B cell (primary cell): ENCODE measurements around the gene PAX6. TPM values are rescaled to one million over a fixed set of nuclear protein-coding genes. Genes with fewer than 3 reads are reported as not detected.

Experiments
- ATAC-seq: fragments of 200-7000 bp; cut with Tn5 transposase; one replicate; pipeline ENCODE4 v1.10.0; 2021; ENCODE audit warnings: low read depth, mild to moderate bottlenecking, moderate number of reproducible peaks, moderate library complexity
- CTCF ChIA-PET: fragments of 350-600 bp; sonication (Branson Sonifier 250); formaldehyde crosslinking; loops from one replicate; lab custom pipeline; 2021; ENCODE audit warnings: antibody characterized with exemption, inconsistent platforms; lab: Charles Lee
- POLR2A ChIA-PET: fragments of 350-600 bp; sonication (Branson Sonifier 250); formaldehyde crosslinking; loops from one replicate; lab custom pipeline; 2021; ENCODE audit warnings: antibody characterized with exemption; lab: Charles Lee
- DNase-seq: peaks from one replicate; pipeline ENCODE4 v3.0.0; 2013
- H2AFZ ChIP-seq: 2 replicates; pipeline ENCODE4 v1.6.1; 2012; ENCODE audit warnings: mild to moderate bottlenecking, low read depth, low read length; ENCODE audit not compliant: insufficient read depth, poor library complexity, severe bottlenecking
- H3K27ac ChIP-seq, 2 donors: 1 replicate in 1 of 2; 2 replicates in 1 of 2; pipeline ENCODE4 v1.5.1; 2012 to 2013; ENCODE audit warnings: low read length in 2 of 2, mild to moderate bottlenecking in 2 of 2, moderate library complexity in 1 of 2
- H3K27me3 ChIP-seq, 4 experiments: fragments of 200-600 bp in 1 of 4; sonication (generic) in 1 of 4; replicated peaks in 1 of 4; 1 replicate in 2 of 4; 2 replicates in 2 of 4; pipeline versions ENCODE4 v1.6.1 to v1.7.0; 2013 to 2016; ENCODE audit warnings: low read length in 3 of 4, mild to moderate bottlenecking in 2 of 4, mixed read lengths in 1 of 4, moderate library complexity in 1 of 4; ENCODE audit not compliant: insufficient read depth in 4 of 4, control insufficient read depth in 3 of 4; ENCODE audit errors: control extremely low read depth in 1 of 4
- H3K36me3 ChIP-seq, 2 experiments: replicated peaks in 1 of 2; 1 replicate in 1 of 2; 2 replicates in 1 of 2; pipeline versions ENCODE4 v1.6.1 to v1.7.1; 2013; ENCODE audit warnings: low read length in 1 of 2; ENCODE audit not compliant: insufficient read depth in 2 of 2, control insufficient read depth in 1 of 2; ENCODE audit errors: control extremely low read depth in 1 of 2, extremely low read depth in 1 of 2
- H3K4me1 ChIP-seq, 2 donors: fragments of 200-600 bp in 1 of 2; sonication (generic) in 1 of 2; 1 replicate in 1 of 2; 2 replicates in 1 of 2; pipeline versions ENCODE4 v1.5.1 to v1.6.1; 2013 to 2017; ENCODE audit warnings: low read length in 2 of 2; ENCODE audit not compliant: control insufficient read depth in 2 of 2, insufficient read depth in 2 of 2
- H3K4me2 ChIP-seq: replicated peaks from 2 replicates; pipeline ENCODE3; 2012; ENCODE audit warnings: mild to moderate bottlenecking, low read depth, low read length; ENCODE audit not compliant: poor library complexity, severe bottlenecking
- H3K4me3 ChIP-seq, 5 experiments: fragments of 200-600 bp in 1 of 5; sonication (generic) in 1 of 5; 1 replicate in 3 of 5; 2 replicates in 2 of 5; pipeline versions ENCODE4 v1.5.1 to v1.7.0; 2011 to 2016; ENCODE audit warnings: low read length in 4 of 5, mild to moderate bottlenecking in 4 of 5, low read depth in 2 of 5, control low read depth in 1 of 5, moderate library complexity in 1 of 5; ENCODE audit not compliant: insufficient read depth in 1 of 5; ENCODE audit errors: control extremely low read depth in 1 of 5, extremely low read depth in 1 of 5
- H3K79me2 ChIP-seq: fragments of 200-600 bp; sonication (generic); one replicate; pipeline ENCODE4 v1.6.0; 2016; ENCODE audit warnings: low read length; ENCODE audit not compliant: control insufficient read depth, insufficient read depth
- H3K9ac ChIP-seq: fragments of 200-600 bp; sonication (generic); 2 replicates; pipeline ENCODE4 v1.6.1; 2017; ENCODE audit warnings: mild to moderate bottlenecking, low read length, moderate library complexity
- H3K9me3 ChIP-seq, 3 donors: one replicate each; pipeline versions ENCODE4 v1.6.1 to v1.7.1; 2013; ENCODE audit warnings: low read length in 2 of 3; ENCODE audit not compliant: control insufficient read depth in 2 of 3, insufficient read depth in 1 of 3; ENCODE audit errors: control extremely low read depth in 1 of 3
- H4K20me1 ChIP-seq: 2 replicates; pipeline ENCODE4 v1.6.0; 2012; ENCODE audit warnings: mild to moderate bottlenecking, low read length; ENCODE audit not compliant: insufficient read depth, control insufficient read depth, poor library complexity, severe bottlenecking
- H3K27ac Mint-ChIP-seq: one replicate; pipeline ENCODE4 v1.8.0; 2021; ENCODE audit warnings: mixed read lengths
- H3K27me3 Mint-ChIP-seq: one replicate; pipeline ENCODE4 v1.8.0; 2021; ENCODE audit warnings: mixed read lengths
- H3K4me1 Mint-ChIP-seq: one replicate; pipeline ENCODE4 v1.8.0; 2021; ENCODE audit warnings: mixed read lengths
- H3K4me3 Mint-ChIP-seq: one replicate; pipeline ENCODE4 v1.8.0; 2021; ENCODE audit warnings: mixed read lengths
- H3K9me3 Mint-ChIP-seq: one replicate; pipeline ENCODE4 v1.8.0; 2022; ENCODE audit warnings: mixed read lengths; ENCODE audit not compliant: insufficient read depth
- CTCF ChIP-seq: fragments of 200-600 bp; IDR thresholded peaks from one replicate; pipeline ENCODE4 v1.8.0; 2022; ENCODE audit warnings: antibody characterized with exemption, mild to moderate bottlenecking
- EZH2 ChIP-seq: IDR thresholded peaks from 2 replicates; pipeline ENCODE4 v1.6.1; 2012; ENCODE audit warnings: borderline replicate concordance, low read depth, mild to moderate bottlenecking, moderate library complexity, low read length; ENCODE audit not compliant: insufficient read depth, poor library complexity, severe bottlenecking
- WGBS: methylation state at CpG from one replicate; pipeline ENCODE4 v1.1.5; 2013; ENCODE audit warnings: missing lambda C conversion rate; ENCODE audit not compliant: insufficient coverage; 5-methylcytosine and 5-hydroxymethylcytosine counted together
- intact Hi-C: fragments of 100-400 bp; cut with micrococcal nuclease; formaldehyde crosslinking; loops from one replicate; pipeline ENCODE4 v1.10.0; 2022
- polyA plus RNA-seq: library from polyadenylated mRNA; depleted of rRNA; stranded (reverse); fragments of >200 nt; gene quantifications from 2 replicates; pipeline ENCODE4 v1.2.3, GENCODE V29; 2012
- total RNA-seq, 2 donors: library from RNA; stranded (reverse); fragments of 120-200 nt in 1 of 2; gene quantifications; 1 replicate in 1 of 2; 2 replicates in 1 of 2; pipeline versions ENCODE4 v1.2.3 to v1.2.4, GENCODE V29; 2013 to 2022

Gene PAX6
- total and polyA plus RNA-seq, 2 donors (not counting 1 experiment from before 2014, with no cell fraction given): not detected

- H3K4me1 Mint-ChIP-seq: no peaks in the 10 kb centered on the region
- H3K27ac ChIP-seq: no peak overlapping the region
- no peaks in the 10 kb centered on the region for H3K4me1 ChIP-seq
- peaks cover 2% of the 10 kb centered on the region for H3K9me3 Mint-ChIP-seq
- H3K4me2 ChIP-seq: no peak overlapping the region
- intact Hi-C loops: no loop called here
- H3K4me3 Mint-ChIP-seq: no peak overlapping the region
- H4K20me1 ChIP-seq: no peaks in the 10 kb centered on the region
- DNase-seq (no peak), ATAC-seq (no peak)
- H3K27me3 Mint-ChIP-seq: no peaks in the 10 kb centered on the region
- no peaks in the 10 kb centered on the region for H3K9me3 ChIP-seq
- no peak for TF ChIP-seq CTCF
- no peak for TF ChIP-seq EZH2
- H3K36me3 ChIP-seq: peaks cover 0 to 6% of the 10 kb centered on the region in 2 experiments
- H3K27me3 ChIP-seq: no peaks in the 10 kb centered on the region
- ChIA-PET CTCF (no interaction called here), POLR2A (no interaction called here)
- 97% methylated on average over 4 of the region's 5 CpGs for WGBS
- no peak overlapping the region for H3K9ac ChIP-seq
- H2AFZ ChIP-seq: no peak overlapping the region
- H3K79me2 ChIP-seq: no peaks in the 10 kb centered on the region
- H3K27ac Mint-ChIP-seq: no peak overlapping the region
- no peak overlapping the region for H3K4me3 ChIP-seq
Measured at GRCh38 chr11:31780480-31780971, 30.6 kb downstream of the PAX6 start.

- Histone ChIP-seq H3K79me2 (no peaks in the 10 kb centered on the region), H3K4me3 (no peak overlapping the region), H2AFZ (no peak overlapping the region), H3K4me1 (no peaks in the 10 kb centered on the region), H3K27ac (no peak overlapping the region), H3K27me3 (no peaks in the 10 kb centered on the region), H3K4me2 (no peak overlapping the region), H4K20me1 (no peaks in the 10 kb centered on the region), H3K9me3 (no peaks in the 10 kb centered on the region), H3K9ac (no peak overlapping the region), H3K36me3 (peaks cover 0 to 6% of the 10 kb centered on the region in 2 experiments)
- H3K4me1 Mint-ChIP-seq: no peaks in the 10 kb centered on the region
- no peak overlapping the region for H3K4me3 Mint-ChIP-seq
- ATAC-seq: no peak
- WGBS: 100% methylated on average over 3 of the region's 4 CpGs
- intact Hi-C loops: no loop called here
- TF ChIP-seq EZH2: no peak
- TF ChIP-seq CTCF: no peak
- H3K27me3 Mint-ChIP-seq: no peaks in the 10 kb centered on the region
- no peak overlapping the region for H3K27ac Mint-ChIP-seq
- DNase-seq: no peak
- peaks cover 2% of the 10 kb centered on the region for H3K9me3 Mint-ChIP-seq
- ChIA-PET CTCF (no interaction called here), POLR2A (no interaction called here)
Measured at GRCh38 chr11:31780078-31780477, 31.0 kb downstream of the PAX6 start.
